GM19099 (cell line): ENCODE results near the gene SMG6.

ENCODE experiments used
- POLR2A ChIP-seq: IDR thresholded peaks from 3 replicates; pipeline ENCODE4 v1.6.1; 2011; ENCODE audit warnings: low read depth; ENCODE audit not compliant: insufficient read length; ENCODE audit errors: extremely low read depth

Gene SMG6

GRCh38 chr17:2022647-2023240 is 280.8 kb downstream of the SMG6 start:
- no peak for TF ChIP-seq POLR2A

GRCh38 chr17:2020721-2021120 is 282.9 kb downstream of the SMG6 start:
- no peak for TF ChIP-seq POLR2A

- no peak for TF ChIP-seq POLR2A
These were observed 283.9 kb downstream of the SMG6 start for GRCh38 chr17:2019723-2020122.

GRCh38 chr17:2018716-2019510 is 284.7 kb downstream of the SMG6 start:
- no peak for TF ChIP-seq POLR2A

- no peak for TF ChIP-seq POLR2A
These were observed 286.2 kb downstream of the SMG6 start for GRCh38 chr17:2017274-2017941.

- TF ChIP-seq POLR2A: no peak
These were observed 287.1 kb downstream of the SMG6 start for GRCh38 chr17:2016494-2016893.

GRCh38 chr17:2015314-2015713 is 288.3 kb downstream of the SMG6 start:
- no peak for TF ChIP-seq POLR2A

GRCh38 chr17:2013994-2014317 is 289.6 kb downstream of the SMG6 start:
- no peak for TF ChIP-seq POLR2A

GRCh38 chr17:2012499-2012898 is 291.1 kb downstream of the SMG6 start:
- no peak for TF ChIP-seq POLR2A

GRCh38 chr17:2011411-2012371 is 291.9 kb downstream of the SMG6 start:
- TF ChIP-seq POLR2A: no peak
